Transverse colon (tissue), 3 donors: Measurements from ENCODE around the gene PIGW.

Source experiments
- POLR2A ChIP-seq: fragments of 450-650 bp; IDR thresholded peaks from one replicate; pipeline ENCODE4 v1.6.1; 2016; ENCODE audit warnings: antibody characterized with exemption, mild to moderate bottlenecking, moderate library complexity
- TF ChIP-seq, protein P1 (sequence below), 5 experiments: fragments of 200-600 bp in 3 of 5; fragments of 450-650 bp in 2 of 5; sonication (generic) in 3 of 5; IDR thresholded peaks; 1 replicate in 2 of 5; 2 replicates in 3 of 5; pipeline ENCODE4 v1.5.1; 2016 to 2017; ENCODE audit warnings: antibody characterized with exemption in 5 of 5, inconsistent platforms in 3 of 5, mild to moderate bottlenecking in 2 of 5, moderate library complexity in 1 of 5

DNA sequence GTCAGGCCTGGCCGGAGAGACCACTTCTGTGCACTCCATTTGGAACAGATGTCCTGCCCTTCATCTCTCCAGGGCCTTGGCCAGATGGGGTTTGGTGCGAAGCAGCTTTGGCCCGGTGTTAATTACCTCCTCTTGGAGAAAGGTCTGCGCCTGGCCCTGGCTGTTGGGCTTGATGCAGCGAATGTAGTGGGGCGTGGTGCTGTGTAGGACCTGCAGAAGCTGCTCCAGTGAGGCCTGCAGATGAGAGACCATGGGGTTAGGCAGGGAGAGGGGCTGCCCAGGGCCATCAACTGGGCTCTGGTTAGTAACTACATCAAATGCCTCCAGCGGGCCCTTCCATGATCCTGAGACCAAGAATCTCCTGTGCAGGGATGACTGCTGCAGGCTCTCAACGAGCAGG is 29.6 kb upstream of the PIGW start:
- TF ChIP-seq POLR2A = no peak
- TF ChIP-seq, protein P1, sequence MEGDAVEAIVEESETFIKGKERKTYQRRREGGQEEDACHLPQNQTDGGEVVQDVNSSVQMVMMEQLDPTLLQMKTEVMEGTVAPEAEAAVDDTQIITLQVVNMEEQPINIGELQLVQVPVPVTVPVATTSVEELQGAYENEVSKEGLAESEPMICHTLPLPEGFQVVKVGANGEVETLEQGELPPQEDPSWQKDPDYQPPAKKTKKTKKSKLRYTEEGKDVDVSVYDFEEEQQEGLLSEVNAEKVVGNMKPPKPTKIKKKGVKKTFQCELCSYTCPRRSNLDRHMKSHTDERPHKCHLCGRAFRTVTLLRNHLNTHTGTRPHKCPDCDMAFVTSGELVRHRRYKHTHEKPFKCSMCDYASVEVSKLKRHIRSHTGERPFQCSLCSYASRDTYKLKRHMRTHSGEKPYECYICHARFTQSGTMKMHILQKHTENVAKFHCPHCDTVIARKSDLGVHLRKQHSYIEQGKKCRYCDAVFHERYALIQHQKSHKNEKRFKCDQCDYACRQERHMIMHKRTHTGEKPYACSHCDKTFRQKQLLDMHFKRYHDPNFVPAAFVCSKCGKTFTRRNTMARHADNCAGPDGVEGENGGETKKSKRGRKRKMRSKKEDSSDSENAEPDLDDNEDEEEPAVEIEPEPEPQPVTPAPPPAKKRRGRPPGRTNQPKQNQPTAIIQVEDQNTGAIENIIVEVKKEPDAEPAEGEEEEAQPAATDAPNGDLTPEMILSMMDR (IDR thresholded peaks at IDR 0.05) = no peak
